Activated gamma-delta T cell treated with anti-CD3 and anti-CD28 coated beads, Interleukin-2, amount 50 U/mL, for 16 hours (primary cell): ENCODE data around the gene LIN52.

ENCODE experiments used
- DNase-seq: peaks from one replicate; pipeline ENCODE4 v3.0.0-alpha.2; 2020; ENCODE audit warnings: low read depth

Gene LIN52

GRCh38 chr14:74194506-74195274 lies 109.9 kb downstream of the LIN52 start:
- no peak for DNase-seq

- no peak for DNase-seq
Measured at GRCh38 chr14:74195623-74196022, 110.9 kb downstream of the LIN52 start.

GRCh38 chr14:74198441-74199234 lies 113.9 kb downstream of the LIN52 start:
- no peak for DNase-seq

GRCh38 chr14:74202113-74202512 lies 117.4 kb downstream of the LIN52 start:
- no peak for DNase-seq

DNA sequence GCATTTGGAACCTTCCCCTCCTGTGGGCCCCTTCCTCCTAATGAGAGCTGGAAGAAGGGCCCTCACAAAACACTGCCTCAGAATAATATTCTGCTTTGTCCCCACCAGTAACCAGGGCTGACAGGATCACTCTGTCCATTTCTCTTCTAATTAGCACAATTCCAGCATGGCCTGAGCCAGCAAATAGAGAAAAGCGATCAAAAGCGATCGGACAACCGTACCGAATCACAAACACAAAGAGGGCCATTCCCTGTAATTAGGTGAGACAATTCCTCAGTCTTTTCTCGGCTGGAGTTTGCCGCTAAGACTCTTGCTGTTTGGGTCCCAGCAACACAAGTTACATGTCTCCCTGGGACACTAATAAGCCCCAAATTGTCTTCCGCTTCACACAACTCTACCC lies 118.9 kb downstream of the LIN52 start:
- no peak for DNase-seq

- DNase-seq = no peak
Measured at GRCh38 chr14:74204491-74204890, 119.7 kb downstream of the LIN52 start.

DNA sequence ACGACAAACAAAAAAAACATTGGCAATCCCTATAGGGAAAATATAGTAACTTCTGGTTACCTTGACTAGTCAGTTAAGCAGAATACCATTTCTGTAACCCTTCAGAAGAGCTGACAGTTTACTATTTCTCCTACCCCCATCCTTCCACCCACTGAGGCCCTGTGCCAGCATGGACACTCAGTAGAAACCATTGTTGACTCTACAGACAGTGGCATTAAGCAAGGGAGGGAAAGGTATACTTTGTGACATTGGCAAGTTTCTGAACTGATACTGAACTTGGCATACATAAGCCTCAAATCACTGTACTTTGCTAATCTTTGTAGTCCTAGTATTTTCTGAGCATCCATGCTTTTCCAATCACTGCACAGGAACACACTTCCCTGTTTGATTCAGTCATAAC lies 121.1 kb downstream of the LIN52 start:
- no peak for DNase-seq

- no peak for DNase-seq
Measured at GRCh38 chr14:74207943-74208342, 123.2 kb downstream of the LIN52 start.

DNA sequence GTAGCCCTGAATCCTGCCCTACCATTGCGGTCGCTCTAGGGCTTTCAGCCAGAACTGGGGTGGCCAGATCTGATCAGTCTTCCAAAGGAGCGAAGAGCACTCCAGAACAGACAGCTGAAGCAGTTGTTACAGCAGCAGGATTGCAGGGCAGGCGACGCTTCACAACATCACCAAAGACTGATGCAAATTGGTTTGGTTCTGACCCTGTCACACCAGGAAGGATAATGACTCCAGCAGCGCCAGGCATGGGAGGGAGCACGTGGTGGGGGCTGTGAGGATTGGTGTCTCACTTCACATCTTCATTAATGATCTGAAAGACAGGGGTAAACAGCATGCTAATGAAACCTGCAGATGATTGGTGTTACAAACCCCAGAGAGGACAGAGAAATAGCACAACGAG lies 123.9 kb downstream of the LIN52 start:
- no peak for DNase-seq

GRCh38 chr14:74211945-74212580 lies 127.3 kb downstream of the LIN52 start:
- DNase-seq = no peak

DNA sequence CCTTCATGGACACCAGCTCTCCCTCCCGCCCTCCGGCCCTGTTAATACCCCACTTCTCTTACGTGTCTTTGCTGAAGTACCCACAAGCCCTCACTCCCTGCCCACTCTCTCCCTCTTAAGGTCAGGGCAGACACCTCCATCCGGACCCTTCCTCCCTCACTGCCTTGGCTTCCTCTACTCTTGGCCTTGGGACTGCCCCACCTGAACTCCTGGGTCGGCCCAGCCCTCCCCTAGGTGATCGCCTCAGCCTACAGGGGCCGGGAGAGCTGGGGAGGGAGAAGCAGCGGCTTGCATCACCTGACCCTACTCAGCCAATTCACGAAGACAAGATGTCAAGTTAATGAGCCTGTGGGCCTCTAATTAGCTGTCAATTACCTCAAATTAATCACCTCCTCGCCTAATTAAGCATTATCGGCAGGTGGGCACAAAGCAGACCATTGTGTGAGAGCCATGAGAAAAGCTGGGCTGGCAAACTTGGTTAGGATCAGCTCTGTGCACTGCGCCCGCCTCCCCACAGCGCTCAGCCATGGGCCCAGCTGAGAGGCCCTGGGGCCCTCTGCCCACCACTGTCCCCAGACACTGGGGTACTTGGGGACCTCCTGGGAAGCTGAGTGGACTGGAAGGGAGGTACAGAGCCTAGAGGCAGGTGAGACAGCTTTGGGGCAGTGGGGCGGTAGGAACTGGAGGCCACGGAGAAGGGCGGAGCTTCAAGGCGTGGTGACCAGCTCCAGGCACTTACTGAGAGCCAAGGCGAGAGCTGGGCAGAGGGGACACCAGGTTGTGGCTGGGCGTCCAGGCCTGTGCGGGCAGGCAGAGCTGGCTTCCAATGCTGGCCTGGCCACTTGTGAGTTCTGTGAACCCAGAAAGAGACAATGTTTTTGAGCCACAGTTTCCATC lies 129.4 kb downstream of the LIN52 start:
- DNase-seq = no peak

- DNase-seq = no peak
Measured at GRCh38 chr14:74216671-74217070, 131.9 kb downstream of the LIN52 start.

GRCh38 chr14:74217672-74218448 lies 133.1 kb downstream of the LIN52 start:
- peak; percentile 60 for DNase-seq

GRCh38 chr14:74218462-74218861 lies 133.7 kb downstream of the LIN52 start:
- no peak for DNase-seq

DNA sequence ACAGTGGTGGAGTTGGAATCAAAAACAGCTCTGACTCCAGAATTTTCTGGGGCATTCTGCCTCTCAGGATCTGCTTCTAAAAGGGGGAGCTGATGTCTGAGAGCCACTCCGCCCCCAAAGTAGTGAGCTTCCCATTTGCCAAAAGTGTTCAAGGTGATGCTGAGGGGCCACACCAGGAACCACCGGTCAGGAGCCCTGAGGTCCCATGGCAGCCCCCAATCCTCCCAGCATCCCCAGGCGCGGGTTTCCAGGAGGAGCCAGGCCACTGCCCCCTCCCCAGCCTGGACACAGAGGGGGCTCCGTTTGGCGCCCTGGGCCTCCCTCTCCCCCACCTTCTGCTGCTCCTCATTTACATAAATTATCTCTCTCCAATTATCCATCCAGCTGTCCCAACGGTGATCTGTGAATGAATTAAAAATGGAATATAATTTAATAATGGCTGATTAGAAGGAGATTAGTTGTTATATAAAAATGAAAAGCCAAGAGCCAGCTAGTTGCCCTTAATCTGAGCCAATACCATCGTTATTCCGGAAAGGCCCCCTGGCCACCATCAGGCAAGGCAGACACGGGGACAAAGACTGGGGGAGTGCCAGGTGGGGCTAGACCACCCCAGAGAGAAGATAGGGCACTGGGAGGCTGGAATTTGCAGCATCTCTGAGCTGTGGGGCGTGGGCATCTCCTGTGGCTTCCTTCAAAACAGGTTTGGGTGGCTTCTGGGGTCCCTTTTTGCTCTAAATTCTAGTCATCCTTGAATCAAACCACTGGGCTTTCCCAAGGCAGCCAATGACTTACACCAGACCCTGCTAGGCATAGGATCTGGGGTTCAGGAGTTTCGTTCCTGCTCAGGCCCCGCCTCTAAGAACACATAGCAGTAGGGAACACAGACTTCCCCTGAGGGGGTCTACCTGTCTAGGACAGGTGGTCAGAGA lies 134.8 kb downstream of the LIN52 start:
- DNase-seq = no peak

DNA sequence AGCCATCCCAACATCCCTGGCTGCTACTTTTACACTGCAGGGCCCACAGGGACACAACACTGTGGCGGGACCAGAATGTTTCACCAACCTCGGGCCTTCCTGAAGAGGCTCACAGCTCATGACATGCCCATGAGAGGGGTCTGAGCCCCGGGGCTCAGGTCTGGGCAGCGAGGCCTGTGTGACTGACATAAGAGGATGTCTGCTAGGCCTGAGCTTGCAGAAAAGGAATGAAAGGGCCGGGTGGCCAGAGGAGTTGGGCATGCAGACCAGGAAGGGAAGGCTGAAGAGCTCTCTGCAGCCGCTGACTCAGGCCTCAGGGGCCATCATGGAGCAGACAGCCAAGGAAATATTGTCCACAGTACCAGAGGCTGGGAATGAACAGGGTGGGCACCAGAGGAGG lies 136.2 kb downstream of the LIN52 start:
- DNase-seq = no peak

DNA sequence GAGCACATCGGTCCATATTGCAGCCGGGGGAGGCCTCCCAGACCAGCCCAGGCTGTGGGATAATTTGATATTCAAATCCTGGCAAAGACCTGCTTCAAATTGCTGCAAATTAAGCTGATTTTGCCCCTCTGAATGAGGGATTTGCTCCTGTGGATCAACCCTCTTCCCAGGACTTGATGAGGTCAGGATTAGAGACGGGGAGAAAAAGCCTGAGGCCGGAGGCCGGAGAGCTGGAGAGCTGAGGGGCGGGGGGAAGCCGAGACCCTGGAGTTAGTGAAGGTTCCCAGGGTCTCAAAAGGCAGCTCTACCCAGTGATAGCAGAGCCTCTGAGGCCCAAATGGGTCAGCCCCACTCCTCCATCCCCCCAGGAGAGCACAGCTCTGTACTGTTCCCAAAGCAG lies 137.0 kb downstream of the LIN52 start:
- DNase-seq = no peak

DNA sequence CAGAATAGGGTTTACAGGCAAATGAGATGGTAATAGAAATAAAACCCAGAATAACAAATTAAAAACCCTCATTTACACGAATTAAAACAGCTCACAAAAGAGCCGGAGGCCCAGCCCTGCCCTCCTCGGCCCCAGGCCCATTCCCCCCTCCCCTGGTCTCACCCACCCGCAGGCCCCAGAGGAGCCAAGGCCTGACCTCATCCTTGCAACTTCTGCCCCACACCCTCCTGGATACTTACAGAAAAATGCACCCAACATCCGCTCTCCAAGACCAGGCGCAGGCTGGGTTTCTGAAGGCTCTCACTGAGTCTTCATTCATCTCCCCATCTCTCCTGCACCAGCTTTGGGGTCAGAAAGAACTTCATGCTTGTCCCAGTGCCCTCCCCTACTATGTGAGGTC lies 138.3 kb downstream of the LIN52 start:
- no peak for DNase-seq

DNA sequence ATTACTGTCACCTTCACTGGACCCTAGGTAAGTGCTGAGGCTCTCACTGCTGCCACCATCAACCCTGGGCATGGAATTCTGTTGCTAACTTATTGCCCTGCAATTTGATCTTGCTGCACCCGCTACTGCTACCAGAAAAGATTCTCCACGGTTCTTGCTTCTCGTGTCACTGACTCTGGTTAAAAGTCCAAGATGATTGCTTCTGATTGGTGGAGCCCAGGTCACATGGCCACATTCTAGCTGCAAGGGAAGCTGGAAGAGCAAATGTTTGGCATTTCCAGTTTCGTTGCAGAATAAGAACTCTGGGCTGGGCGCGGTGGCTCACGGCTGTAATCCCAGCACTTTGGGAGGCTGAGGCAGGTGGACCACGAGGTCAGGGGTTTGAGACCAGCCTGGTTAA lies 147.0 kb downstream of the LIN52 start:
- no peak for DNase-seq

GRCh38 chr14:74235017-74235416 lies 150.3 kb downstream of the LIN52 start:
- DNase-seq = no peak
